A172 (cell line): ENCODE results near the gene SPATA45. TPM values are rescaled to one million over a fixed set of nuclear protein-coding genes. Genes with fewer than 3 reads are reported as not detected.

Experiments used
- DNase-seq: peaks from one replicate; pipeline ENCODE4 v3.0.0-alpha.2; 2015; ENCODE audit warnings: low spot score
- total RNA-seq: library from RNA; depleted of rRNA; stranded (reverse); fragments of >200 nt; shearing (Covaris generic); gene quantifications from 2 replicates; pipeline ENCODE4 v1.2.3, GENCODE V29; 2014; rRNA removed

Gene SPATA45
- total RNA-seq, 1 experiment from 2014 or later = not detected

DNA sequence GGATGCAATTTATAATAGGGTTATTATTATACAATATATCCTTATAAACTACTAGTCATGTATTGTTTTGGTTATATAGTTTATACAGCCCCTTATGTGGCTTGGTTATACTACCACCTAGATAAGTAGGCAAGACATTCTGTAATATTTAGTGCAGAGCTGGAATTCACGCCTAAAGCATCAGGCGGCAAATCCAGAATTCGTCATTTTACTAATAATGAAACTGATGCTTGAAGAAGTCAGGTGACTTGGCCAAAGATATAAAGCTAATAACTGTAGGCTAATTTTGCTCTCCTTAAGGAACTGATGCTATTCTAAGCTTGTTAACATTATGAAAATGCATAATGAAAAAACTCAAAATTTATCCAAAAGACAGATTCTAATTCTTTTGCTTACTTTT is 66.7 kb downstream of the SPATA45 start:
- DNase-seq = no peak

Other genes with a start within 250 kb of the SPATA45 start
- gene ATF3, start 238.9 kb downstream of the SPATA45 start, total RNA-seq = 0.86 and 1.0 TPM in 2 replicates
- 1.6 and 2.1 TPM in 2 replicates for gene BATF3, start 147.8 kb downstream of the SPATA45 start, total RNA-seq
- 68.7 and 107 TPM in 2 replicates for gene NSL1, start 55.9 kb downstream of the SPATA45 start, total RNA-seq
- gene TATDN3, start 55.8 kb downstream of the SPATA45 start, total RNA-seq = 26.0 and 32.9 TPM in 2 replicates
- gene FLVCR1, start 10.6 kb upstream of the SPATA45 start, total RNA-seq = 17.0 and 19.8 TPM in 2 replicates
- 1.9 and 2.9 TPM in 2 replicates for gene VASH2, start 102.9 kb upstream of the SPATA45 start, total RNA-seq
- 71.1 and 83.0 TPM in 2 replicates for gene ANGEL2, start 168.2 kb upstream of the SPATA45 start, total RNA-seq
- 31.3 and 32.7 TPM in 2 replicates for gene RPS6KC1, start 203.6 kb upstream of the SPATA45 start, total RNA-seq